Rectal smooth muscle tissue (tissue), 1 donor: ENCODE measurements around the gene CARD14.

Experiments used
- H3K27ac ChIP-seq: one replicate; pipeline ENCODE4 v1.7.0; 2013; ENCODE audit warnings: low read depth, low read length, inconsistent platforms
- H3K27me3 ChIP-seq: one replicate; pipeline ENCODE4 v1.7.0; 2013; ENCODE audit warnings: low read length; ENCODE audit not compliant: control insufficient read depth, insufficient read depth
- H3K36me3 ChIP-seq: one replicate; pipeline ENCODE4 v1.7.0; 2013; ENCODE audit warnings: low read length; ENCODE audit not compliant: control insufficient read depth, insufficient read depth
- H3K4me1 ChIP-seq: one replicate; pipeline ENCODE4 v1.7.0; 2013; ENCODE audit warnings: low read length; ENCODE audit not compliant: control insufficient read depth, insufficient read depth
- H3K4me3 ChIP-seq: one replicate; pipeline ENCODE4 v1.7.0; 2013; ENCODE audit warnings: low read length
- H3K9ac ChIP-seq: one replicate; pipeline ENCODE4 v1.7.0; 2013; ENCODE audit warnings: low read length

The CARD14 gene

DNA sequence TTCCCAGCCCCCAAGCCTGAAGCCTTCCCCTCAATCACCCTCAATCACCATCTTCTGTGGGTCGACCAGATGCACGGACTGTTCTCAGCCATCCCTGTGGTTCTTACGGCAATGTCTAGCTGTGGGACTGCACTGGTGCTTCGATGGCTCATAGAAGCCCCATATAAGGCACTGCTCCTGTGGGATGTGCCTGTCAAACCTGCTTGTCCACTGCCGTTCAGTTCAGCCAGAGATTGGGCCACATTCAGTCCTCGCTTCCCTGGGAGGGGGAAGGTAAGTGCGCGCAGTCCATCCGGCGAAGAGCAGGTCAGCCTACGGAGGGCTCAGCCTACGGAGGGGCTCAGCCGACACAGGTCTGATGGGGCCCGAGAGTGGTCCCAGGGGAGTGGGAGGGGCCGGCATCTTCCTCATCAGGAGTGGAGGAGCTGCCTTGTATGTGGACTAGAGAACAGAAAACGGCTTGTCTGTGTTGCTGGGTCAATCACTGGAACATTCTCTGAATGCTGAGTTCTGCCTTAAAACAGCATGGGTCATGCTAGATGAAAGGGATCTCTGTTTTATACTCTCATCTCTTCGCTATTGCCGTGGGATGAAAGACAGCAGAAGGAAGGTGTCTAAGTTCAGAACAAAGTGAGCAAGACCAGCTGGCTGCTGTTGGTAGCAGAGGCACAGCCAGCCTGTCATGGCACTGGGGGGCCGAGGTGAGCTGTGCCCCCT is at the start of gene CARD14:
TSS of gene CARD14 (plus strand) at position 247 of the 717 bp plus-strand sequence. CDS start 11,409 bp downstream, outside the sequence.
- Histone ChIP-seq H3K36me3 (no peaks in the 10 kb centered on the region), H3K4me1 (no peaks in the 10 kb centered on the region), H3K27ac (no peak within 1 kb of the TSS), H3K4me3 (no peak within 1 kb of the TSS), H3K27me3 (no peaks in the 10 kb centered on the region), H3K9ac (no peak within 1 kb of the TSS)

DNA sequence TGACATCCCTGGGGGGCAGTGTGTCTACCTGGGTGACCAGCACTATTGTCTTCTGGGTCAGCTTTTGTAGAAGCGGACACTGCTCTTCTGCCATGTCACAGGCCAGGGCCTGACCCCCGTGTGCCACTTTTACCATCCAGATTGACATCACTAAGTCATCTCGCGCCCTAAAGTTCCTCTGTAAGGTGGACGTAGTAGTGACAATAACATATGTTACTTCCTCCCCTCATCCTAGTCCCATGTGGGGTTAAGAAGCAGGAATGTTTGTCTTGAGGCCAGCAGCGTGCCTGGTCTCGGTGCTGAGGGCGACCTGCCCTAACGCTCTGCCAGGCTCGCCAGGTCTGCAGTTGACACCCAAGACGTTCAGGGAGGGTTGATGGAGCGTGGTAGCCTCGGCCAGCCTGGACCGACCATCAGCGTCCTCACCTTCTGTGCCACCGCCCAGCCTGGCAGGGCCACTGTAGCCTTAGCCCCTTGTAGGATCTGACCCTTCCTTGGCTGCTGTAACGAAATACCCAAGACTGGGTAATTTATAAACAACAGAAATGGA is 47.7 kb upstream of the CARD14 start:
- Histone ChIP-seq H3K4me3 (no peak overlapping the region), H3K9ac (no peak overlapping the region), H3K36me3 (no peaks in the 10 kb centered on the region), H3K27me3 (peaks cover 3% of the 10 kb centered on the region), H3K4me1 (no peaks in the 10 kb centered on the region), H3K27ac (no peak overlapping the region)

DNA sequence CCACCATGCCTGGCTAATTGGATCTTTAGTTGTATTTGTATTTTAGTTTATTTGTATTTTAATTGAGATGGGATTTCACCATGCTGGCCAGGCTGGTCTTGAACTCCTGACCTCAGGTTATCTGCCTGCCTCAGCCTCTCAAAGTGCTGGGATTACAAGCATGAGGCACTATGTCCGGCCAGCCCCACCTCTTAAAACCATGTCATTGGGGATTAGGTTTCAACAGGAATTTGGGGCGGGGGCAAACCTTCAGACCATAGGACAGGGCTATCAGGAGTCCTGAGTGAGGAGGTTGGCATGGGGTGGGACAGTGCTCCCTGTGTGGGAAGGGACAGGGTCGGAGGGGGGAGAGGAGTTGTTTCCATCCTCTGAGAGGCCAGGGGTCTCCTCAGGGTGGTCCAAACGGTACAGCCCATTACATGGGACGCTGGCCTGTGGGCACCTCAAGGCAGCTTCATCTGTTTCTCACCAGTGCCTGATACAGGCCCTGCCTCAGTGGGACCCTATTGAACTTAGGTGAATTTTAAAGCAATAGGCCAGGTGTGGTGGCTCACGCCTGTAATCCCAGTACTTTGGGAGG is 46.8 kb upstream of the CARD14 start:
- Histone ChIP-seq H3K27me3 (peaks cover 3% of the 10 kb centered on the region), H3K4me3 (no peak overlapping the region), H3K9ac (no peak overlapping the region), H3K27ac (no peak overlapping the region), H3K4me1 (no peaks in the 10 kb centered on the region), H3K36me3 (no peaks in the 10 kb centered on the region)

DNA sequence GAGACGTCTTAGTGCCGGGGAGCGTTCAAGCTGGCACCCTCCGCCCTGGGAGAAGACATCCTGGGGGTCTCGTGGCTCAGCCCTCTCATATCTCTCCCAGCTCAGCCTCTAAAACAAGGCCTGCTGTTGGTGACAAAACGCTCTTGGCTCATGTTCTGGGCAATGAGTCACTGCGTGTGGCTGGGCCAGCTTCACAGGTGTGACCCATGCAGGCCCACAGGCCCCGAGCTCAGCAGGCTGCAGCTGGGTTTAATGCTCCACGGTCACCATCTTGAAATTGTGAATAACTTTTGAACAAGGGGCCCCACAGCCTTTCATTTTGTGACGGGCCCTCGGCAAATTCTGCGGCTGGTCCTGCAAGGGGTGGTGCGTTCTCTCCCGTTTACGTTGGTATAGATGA is 46.0 kb upstream of the CARD14 start:
- Histone ChIP-seq H3K4me3 (no peak overlapping the region), H3K4me1 (no peaks in the 10 kb centered on the region), H3K9ac (no peak overlapping the region), H3K27me3 (peaks cover 3% of the 10 kb centered on the region), H3K36me3 (no peaks in the 10 kb centered on the region), H3K27ac (no peak overlapping the region)

DNA sequence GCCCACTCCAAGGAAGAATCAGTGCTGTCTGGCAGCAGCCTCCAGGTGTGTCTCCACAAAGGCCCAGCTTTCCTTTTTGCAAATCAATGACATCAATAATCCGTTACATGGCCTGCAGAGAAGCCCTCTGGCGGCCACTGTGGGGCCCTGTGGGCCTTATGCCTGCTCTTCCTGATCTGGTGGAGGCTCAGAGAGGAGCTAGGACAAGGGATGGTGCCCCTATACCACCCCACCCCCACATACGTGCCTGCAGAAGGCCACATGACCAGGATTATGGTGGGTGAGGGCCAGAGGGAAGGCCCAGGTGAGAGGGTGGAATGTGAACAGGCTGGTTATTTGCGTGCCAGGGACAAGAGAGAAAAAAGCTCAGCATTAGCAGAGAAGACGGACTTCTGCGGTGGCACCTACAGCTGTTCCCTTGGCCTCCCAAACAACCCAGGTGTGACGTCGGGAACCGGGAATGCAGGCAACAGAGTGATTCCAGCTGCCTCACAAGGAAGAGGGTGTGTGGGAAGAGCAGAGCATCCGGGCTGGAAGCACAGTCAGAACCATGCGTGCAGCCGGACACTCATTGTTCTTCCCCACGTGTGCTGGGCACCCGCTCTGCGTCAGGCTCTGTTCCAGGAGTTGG is 45.4 kb upstream of the CARD14 start:
- Histone ChIP-seq H3K36me3 (no peaks in the 10 kb centered on the region), H3K27me3 (peaks cover 3% of the 10 kb centered on the region), H3K4me1 (no peaks in the 10 kb centered on the region), H3K4me3 (no peak overlapping the region), H3K9ac (no peak overlapping the region), H3K27ac (no peak overlapping the region)

DNA sequence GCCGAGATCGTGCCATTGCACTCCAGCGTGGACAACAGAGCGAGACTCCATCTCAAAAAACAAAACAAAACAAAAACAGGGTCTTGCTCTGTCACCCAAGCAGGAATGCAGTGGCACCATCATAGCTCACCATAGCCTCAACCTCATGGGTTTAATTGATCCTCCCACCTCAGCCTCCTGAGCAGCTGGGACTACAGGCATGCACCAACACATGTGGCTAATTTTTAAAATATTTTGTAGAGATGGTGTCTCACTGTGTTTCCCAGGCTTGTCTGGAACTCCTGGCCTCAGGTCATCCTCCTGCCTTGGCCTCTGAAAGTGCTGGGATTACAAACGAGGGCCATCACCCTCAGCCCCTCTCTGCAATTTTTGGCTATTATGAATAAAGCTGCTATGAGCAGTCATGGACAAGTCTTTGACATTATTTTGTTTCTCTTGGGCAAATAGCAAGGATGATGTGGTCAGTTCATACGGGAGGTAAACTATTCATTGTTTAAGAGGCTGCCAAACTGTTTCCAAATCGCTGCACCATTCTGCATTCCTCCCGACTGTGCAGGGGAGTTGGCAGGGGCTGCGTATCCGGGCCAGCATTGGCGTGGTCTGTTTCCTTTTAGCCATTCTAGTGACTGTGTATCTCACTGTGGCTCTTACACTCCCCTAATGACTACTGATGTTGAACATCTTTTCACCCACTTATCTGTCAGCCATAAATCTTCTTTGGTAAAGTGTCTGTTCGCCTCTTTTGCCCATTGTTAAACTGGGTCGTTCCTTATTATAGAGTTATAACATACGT is 44.0 kb upstream of the CARD14 start:
- peaks cover 3% of the 10 kb centered on the region for H3K27me3 ChIP-seq
- no peak overlapping the region for H3K27ac ChIP-seq
- no peaks in the 10 kb centered on the region for H3K4me1 ChIP-seq
- H3K36me3 ChIP-seq, result no peaks in the 10 kb centered on the region
- H3K9ac ChIP-seq, result no peak overlapping the region
- no peak overlapping the region for H3K4me3 ChIP-seq

DNA sequence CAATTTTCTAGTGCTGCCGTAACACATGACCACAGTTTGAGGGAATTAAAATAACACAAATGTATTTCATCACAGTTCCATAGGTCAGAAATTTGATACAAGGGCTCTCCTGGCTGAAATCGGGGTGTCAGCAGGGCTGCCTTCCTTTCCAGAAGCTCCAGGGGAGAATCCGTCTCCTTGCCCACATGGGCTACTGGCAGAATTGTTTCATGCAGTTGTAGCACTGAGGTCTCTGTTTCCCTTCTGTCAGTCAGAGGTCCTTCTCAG is 43.4 kb upstream of the CARD14 start:
- Histone ChIP-seq H3K9ac (no peak overlapping the region), H3K4me3 (no peak overlapping the region), H3K27me3 (peaks cover 3% of the 10 kb centered on the region), H3K36me3 (no peaks in the 10 kb centered on the region), H3K27ac (no peak overlapping the region), H3K4me1 (no peaks in the 10 kb centered on the region)

DNA sequence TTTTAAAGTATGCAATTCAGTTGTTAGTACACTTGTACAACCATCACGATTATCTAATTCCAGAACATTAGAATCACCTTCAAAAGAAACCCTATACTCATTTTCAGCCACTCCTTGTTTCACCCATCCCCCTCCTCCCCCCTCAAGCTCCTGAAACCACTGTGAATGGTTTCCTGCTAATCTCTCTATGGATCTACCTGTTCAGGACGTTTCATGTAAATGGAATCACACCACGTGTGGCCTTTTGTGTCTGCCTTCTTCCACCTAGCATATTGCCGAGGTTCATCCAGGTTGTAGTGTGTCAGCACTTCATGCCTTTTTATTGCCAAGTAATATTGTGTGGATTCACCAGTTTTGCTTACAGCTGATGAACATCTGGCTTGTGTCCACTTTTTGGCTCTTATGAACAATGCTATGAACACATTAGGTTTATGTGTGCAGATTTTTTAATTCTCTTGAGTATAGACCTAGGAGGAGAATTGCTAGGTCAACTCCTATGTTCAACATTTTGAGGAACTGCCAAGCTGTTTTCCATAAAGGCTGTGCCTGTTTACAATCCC is 40.7 kb upstream of the CARD14 start:
- Histone ChIP-seq H3K4me1 (no peaks in the 10 kb centered on the region), H3K4me3 (no peak overlapping the region), H3K36me3 (peaks cover 7% of the 10 kb centered on the region), H3K27me3 (no peaks in the 10 kb centered on the region), H3K9ac (no peak overlapping the region), H3K27ac (no peak overlapping the region)

DNA sequence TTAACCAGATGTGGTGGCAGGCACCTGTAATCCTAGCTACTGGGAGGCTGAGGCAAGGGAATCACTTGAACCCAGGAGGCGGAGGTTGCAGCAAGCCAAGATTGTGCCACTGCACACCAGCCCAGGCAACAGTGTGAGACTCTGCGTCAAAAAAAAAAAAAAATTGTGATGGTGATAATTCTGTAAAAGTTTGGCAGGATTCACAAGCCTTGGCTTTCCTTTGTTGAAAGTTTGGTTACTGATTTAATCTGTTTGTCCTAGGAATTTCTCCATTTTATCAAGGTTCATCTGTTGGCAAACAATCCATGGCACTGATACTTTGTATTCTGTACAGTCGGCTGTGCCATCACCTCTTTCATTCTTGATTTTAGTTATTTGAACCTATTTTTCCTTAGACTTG is 38.8 kb upstream of the CARD14 start:
- H3K4me1 ChIP-seq, result no peaks in the 10 kb centered on the region
- no peak overlapping the region for H3K4me3 ChIP-seq
- no peaks in the 10 kb centered on the region for H3K27me3 ChIP-seq
- H3K9ac ChIP-seq, result no peak overlapping the region
- peaks cover 15% of the 10 kb centered on the region for H3K36me3 ChIP-seq
- no peak overlapping the region for H3K27ac ChIP-seq

DNA sequence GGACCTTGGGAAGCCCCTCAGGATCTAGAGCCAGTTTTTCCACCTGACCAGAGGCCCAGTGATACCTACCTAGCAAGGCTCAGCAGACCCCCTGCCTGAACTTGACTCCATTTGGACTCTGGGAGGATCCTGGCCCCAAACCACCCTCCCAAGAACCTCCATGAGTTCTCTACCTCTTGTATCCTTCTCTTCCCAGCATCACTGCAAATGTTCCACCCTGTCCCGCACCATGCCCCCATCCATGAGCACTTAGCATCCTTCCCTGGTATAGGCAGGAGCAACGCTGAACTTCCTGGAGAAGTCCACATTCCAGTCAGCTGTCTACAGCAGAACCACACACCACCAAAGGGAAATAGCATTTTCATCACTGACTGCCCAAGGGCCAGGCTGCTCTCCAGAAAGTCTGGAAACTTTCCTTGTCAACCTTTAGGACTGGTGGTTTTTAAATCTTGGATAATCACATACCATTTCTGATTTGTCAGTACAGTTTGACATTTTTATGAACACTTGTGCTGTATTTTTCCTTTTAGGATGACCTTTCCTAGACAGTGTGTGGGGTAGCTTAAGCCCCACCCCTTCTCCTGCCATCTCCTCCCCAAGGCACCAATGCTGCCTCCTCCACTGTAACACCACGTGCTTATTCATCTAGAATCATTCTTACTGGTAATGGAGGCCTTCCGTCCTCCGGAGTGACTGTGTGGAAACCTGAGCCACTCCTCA is 36.8 kb upstream of the CARD14 start:
- Histone ChIP-seq H3K36me3 (peaks cover 34% of the 10 kb centered on the region), H3K27me3 (no peaks in the 10 kb centered on the region), H3K4me1 (no peaks in the 10 kb centered on the region), H3K9ac (no peak overlapping the region), H3K4me3 (no peak overlapping the region), H3K27ac (no peak overlapping the region)

DNA sequence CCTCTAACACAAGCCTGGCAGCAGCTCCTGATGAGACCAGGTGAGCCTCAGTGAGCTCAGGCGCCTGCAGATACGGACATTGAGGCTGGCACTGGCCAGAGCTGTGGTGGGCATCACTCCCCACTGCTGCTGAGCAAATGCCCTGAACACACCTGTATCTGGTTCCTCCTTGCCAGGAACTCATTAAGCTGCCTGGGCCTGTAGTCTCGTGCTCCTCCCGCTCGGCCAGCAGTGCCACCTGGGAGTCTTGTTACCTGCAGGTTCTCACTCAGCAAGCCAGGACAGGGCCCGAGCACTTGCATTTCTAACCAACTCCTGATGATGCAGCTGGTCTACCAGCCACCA is 36.2 kb upstream of the CARD14 start:
- H3K36me3 ChIP-seq, result peaks cover 39% of the 10 kb centered on the region

DNA sequence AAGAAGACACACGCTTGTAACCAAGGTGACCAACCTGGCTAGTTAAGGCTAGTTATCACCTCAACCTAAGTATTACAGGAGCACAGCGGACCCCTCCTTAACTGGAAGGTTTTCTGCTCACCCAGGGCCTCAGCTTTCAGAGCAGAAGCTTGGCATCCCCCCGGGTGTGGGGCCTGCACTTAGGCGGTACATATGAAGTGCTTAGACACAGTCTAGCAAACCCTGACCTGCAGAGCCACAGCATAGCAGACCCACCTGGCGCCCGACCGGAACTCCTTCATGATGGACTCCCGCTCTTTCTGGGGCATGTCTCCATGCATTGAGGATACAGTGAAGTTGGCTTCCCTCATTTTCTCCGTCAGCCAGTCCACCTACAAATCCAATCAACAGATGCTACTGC is 32.7 kb upstream of the CARD14 start:
- Histone ChIP-seq H3K4me3 (no peak overlapping the region), H3K27ac (no peak overlapping the region), H3K27me3 (no peaks in the 10 kb centered on the region), H3K9ac (no peak overlapping the region), H3K36me3 (peaks cover 60% of the 10 kb centered on the region), H3K4me1 (no peaks in the 10 kb centered on the region)

More for the DNA sequence above, 36.2 kb upstream of the CARD14 start:
- Histone ChIP-seq H3K9ac (no peak overlapping the region), H3K4me1 (no peaks in the 10 kb centered on the region), H3K27me3 (no peaks in the 10 kb centered on the region), H3K4me3 (no peak overlapping the region), H3K27ac (no peak overlapping the region)
